ENCODE data around the gene SLC6A6.
"Not testable (repeated sequence)": the region's sequence is repeated elsewhere in the genome, so short reads cannot be mapped to it uniquely, and the experiment has no call there.

The SLC6A6 gene

DNA sequence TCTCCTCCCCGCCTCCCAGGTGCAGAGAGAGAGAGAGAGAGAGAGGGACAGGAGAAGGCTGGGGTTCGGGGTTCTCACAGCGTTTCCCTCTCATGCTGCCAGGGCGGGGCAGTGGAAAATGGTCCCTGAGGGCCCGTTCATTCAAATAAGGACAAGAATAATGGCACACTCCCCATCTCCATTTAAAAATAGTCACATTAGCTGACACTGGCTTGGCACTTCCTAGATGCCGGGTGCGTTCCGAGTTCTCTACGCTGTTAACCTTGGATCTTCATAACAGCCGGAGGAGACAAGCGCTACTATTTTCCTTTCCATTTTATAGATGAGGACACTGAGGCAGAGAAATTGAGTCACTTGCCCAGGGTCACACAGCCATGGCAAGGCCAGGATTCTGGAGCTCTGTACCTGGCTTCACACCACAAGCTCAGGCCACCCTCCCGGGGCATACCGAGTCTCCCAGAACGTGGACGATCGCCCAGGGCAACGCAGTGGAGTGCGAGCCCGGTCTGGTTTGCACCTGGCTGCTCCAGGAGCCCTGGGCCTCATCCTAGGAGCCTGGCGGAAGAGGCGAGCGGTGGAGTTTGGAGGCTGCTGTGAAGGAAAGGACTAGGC, 608 bp upstream of the SLC6A6 start:
- no peak for DNase-seq

DNA sequence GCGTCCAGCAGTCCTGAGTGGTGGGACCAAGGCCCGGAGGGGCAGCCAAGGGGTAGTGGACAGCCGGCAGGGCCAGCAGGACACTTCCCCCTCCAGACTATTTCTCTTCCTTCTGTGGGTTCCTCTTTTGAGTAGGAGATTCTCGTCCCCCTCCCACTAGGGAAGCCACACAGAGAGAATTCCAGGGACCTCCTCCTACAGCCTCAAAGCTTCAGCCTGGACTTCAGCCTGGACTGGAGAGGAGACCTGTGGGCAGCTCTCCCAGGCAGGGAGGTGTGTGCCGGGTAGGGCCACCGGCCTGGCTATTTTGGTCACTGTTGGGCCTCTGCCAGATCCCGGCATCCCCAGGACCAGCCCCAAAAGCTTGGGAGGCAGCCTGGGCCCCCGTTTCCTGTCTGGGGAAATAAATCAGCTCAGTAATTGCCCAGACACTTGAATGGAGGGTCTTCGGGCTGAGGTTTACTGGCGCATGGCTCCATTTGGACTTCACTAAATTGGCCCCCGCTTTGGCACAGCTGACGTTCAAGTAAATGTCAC, 1.3 kb downstream of the SLC6A6 start:
- DNase-seq = no peak

DNA sequence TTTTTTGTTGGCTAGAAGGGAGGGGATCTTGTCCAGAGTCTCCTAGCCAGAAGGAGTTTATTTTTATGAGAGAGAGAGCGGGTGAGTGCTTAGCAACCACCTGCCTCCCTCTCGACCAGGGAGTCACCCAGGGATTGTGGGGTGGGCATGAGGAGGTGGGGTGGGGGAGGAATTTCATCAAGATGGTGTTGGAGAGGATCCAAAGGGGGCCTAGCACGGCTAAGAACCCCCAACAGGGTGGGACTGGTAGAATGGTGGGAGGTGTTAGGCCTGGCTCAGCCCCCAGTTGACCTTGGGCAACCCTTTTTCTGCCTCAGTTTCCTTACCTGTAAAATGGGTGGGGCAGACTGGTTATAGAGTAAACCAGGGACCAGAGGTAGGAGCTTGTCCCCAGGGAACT, 1.8 kb downstream of the SLC6A6 start:
- DNase-seq = no peak

DNA sequence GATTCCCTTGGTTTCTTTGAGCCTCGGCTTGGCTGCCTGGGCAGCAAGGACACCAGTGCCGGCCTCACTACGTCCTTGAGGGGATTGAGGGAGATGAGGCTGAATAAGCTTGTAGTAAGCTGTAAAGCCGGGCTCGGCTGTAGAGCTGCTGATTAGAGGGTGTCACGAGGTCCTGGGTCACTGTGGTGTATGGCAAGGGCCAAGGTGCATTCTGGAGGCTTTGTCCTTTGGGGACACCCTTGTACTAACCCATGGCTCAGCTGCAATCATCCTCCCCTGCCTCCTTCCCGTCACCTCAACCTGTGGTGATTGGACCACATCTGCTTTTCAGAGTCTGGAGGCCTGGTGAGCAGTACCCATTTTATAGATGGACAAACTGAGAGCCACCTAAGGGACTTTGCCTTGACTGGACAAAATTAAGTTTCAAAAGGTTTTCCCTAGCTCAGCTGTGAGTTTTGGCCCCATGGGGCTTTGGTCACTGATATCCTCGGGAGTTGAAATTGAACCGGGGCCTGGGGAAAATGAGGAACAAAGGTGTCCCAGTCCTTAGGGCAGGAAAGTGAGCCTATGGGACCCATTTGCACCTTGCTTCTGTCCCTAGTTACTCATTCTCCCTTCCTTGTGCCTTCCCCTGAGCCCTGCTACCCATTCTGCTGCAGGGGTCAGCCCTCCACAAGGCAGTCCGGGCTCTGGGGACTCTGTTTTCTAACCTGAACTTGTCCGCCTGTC, 2.4 kb downstream of the SLC6A6 start:
- DNase-seq = no peak

DNA sequence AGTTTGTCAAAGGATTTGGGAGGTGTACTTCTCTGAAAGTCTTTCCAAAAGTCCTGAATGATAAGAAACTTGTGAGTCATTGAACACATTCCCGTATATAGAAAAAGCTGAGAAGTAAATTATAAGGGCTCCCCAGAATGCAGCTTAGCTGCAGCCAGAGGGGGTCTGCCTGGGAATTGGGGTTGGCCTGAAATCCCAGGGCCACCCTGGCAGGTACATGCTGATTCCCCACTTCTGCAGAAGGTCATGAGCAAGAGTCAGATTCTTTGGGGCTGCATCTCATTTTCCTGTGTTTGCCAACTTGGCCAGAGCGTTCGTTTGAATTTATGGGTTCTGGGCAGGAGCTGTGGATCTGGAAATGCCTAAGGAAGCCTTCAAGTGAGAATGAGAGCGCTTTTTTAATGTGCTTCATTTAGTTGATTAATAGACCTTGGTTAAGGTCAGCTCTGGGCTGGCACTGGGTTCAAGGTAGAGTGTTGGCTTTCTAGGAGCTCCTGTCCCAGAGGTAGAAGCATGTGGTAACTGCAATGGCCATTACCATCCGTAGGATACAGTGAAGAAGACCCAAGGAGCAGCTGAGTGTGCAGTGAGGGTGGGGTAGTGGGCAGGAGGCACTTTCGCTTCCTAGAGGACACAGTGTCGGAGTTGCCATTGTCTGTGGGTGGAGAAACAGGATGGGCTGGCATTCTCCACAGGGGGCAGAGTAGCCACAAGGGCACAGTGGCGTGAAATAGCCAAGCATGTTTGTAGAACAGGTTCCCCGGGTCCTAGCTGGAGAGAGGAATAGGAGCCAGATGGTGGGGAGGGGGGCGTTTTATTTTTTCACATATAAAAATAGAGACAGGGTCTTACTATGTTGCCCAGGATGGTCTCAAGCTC, 3.2 kb downstream of the SLC6A6 start:
- DNase-seq = no peak

DNA sequence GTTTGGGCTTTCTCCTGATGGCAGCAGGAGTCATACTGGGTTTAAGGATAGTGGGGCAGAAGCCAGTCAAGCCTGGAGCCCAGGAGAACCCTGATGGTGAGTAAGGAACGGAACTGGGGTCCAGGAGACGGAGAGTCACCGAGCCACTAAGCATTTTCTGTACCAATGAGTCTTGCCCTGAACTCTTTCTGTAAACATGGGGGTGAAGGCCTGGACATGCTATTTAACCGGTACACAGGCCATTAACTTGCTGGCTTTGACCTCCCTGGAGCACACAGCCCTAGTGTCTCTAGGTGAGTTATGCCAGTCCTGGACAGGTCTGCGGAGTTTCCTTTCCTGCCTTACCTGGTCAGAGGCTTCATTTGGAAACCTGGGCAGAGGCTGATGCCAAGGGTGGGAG, 3.9 kb downstream of the SLC6A6 start:
- no peak for DNase-seq

DNA sequence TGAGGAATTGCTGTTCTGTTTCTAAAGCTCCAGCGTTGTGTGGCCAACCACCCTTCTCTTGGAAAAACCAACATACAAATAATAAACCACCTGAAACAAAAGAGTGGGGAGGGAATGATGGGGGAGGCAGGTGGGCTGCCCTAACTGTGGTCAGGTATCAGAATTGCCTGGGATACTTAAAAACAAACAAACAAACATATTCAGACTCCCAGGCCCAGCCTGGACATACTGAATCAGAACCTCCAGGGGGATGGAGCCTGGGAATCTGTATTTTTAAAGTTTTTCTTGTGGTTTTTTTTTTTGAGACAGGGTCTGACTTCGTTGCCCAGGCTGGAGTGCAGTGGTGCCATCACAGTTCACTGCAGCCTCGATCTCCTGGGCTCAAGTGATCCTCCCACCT, 4.4 kb downstream of the SLC6A6 start:
- no peak for DNase-seq

DNA sequence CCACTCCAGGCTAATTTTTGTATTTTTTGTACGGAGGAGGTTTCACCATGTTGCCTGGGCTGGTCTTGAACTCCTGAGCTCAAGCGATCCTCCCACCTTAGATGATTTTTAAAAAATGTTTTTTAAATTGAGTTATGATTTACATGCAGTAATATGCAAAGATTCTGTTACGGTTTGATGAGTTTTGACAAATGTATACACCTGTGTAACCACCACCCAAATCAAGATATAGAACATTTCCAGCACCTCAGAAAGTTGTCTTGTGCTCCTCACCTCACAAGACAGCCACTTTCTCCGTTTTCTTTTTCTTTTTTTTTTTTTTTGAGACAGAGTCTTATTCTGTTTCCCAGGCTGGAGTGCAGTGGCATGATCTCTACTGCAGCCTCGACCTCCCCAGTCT, 4.8 kb downstream of the SLC6A6 start:
- DNase-seq = no peak

DNA sequence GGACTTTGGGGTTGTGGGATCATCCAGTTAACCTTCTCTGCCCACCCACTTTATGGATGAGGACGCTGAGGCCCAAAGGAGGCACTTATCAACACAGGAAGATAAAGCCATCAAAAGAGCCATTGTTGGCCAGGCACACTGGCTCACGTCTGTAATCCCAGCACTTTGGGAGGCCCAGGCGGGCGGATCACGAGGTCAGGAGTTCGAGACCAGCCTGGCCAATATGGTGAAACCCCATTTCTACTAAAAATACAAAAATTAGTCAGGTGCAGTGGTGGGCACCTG, 7.3 kb downstream of the SLC6A6 start:
- not testable (repeated sequence) for DNase-seq

DNA sequence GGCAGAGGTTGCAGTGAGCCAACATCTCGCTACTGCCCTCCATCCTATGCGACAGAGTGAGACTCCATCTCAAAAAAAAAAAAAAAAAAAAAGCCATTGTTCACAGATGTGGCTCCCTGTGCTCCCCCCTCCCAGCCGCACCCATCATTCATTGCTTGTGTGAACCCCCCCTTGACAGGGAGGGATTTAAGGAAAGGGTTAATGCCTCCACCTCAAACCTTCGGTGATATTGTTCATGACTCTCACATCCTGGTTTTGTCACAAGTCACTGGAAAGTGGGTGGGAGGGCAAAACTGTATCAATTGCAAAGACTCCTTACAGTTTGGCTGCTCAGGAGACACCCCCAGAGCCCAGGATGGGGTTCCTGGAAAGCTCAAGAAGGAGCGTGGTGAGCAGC, 7.7 kb downstream of the SLC6A6 start:
- DNase-seq = no peak

DNA sequence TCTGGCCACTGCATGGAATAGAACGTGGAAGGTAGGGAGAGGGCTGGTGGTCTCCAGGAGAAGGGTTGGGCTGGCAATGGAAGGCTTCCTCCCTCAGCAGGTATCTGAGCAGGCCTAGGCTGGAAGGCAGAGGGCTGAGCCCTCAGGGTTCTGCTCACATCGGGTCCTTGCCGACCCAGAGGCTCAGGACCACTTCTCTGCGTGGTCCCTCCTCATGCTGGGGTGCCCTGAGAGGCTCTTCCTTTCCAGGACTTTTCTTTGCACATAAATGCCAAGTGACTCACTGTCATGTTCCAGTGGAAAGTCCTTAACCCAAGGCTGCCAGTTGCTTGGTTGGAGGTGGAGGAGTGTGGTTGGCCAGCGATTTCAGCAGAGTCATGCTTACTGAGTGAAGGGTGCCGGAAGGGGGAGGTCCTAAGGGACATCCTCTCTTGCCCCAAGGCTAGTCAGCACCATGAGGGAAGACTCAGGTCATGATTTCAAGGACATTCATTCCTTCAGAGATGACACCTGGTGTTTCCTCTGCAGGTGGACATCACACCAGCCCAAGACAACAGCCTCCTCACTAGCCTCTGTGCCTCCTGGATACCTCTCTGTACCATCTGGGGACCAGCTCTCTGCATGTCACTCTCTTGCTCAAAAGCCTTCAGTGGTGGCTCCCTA, 8.2 kb downstream of the SLC6A6 start:
- DNase-seq = peak in 1 of 2 experiments; percentile 31

DNA sequence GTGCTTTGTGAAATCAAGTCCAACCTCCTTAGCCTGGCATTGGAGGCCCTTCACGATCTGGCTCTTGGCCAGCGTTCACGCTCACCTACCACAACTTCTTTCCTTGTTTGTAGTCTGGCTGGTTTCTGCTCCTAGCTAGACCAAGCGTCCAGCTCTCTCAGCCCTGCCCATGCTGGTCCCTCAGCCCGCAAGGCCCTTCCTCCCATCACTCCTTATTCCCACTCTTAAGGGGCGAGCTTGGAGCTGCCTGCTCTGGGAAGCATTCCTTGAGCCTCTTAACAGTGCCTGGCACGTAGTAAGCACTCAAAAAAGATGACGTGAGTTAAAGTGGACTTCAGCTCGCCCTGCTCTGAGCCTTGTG, 8.7 kb downstream of the SLC6A6 start:
- DNase-seq = no peak

DNA sequence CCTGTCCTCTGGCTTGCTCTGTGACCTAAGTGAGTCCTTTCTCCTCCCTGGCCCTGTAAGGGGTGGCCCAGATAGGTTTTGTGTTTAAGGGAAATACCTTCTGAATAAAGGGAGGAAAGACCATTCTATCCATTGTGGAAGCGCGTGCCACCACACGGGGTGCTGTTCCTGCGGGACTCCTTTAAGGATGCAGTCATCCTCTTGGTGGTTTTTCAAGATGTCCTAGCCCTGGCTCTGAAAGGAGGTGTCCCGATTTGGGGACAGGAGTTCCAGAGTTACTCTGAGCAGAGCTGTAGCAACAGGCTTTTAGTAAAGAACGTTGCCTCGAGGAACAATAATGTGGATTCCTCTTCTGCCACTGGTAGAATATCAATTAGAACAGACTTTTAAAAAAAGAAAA, 9.6 kb downstream of the SLC6A6 start:
- DNase-seq = no peak

DNA sequence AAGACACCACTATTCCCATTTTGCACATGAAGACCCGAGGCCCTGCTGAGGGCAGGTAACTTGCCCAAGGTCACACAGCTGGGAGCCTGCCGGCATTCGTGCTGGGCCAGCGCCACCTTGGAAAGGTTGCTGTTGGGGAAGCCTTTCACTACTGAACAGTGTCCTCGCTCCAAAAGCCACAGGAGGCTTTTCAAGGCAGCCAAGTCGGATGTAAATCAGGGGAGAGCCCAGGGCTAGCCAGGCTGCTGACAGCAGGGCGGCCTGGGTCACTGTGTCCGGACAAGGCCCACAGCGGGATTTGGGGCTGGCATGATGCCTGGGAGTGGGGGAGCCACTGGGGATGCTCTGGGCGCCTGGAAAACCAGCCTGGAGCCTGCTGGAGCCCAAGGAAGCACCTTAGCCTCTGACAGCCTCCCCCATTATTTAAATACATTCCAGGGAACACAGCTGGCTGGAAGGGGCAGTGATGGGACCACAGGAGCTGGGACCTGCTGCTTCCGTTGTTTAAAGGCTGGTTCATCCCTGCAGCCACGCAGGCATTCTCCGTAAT, 10.5 kb downstream of the SLC6A6 start:
- no peak for DNase-seq

DNA sequence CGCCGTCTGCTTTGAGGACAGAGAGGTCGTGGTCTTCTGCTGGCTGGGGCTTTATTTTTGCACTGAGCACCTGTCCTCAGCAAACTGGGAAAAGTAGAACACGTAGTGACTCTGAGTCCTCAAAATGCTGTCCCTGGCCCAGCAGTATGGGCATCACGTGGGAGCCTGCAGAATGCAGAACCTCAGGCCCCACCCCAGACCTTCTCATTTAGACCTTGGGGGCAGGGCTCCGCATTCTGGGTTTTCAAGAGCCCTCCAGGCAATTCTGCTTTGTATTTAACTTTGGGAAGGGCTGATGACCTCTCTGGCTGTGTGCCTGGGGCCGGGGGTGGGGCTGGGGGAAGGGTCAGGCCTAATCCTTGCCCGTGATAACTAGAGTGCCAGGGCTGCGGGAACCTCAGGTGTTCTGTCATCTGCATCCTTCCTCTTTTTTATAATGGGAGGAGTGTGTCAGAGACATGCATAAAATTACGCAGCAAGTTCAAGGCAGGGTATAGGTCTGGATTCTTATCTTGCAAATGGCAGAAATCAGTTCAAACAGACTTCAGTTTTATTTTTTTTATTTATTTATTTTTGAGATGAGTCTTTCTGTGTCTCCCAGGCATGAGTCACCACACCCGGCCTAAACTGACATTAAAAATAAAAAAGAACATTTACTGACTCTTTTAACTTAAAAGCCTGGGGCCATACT, 11.1 kb downstream of the SLC6A6 start:
- DNase-seq = no peak

DNA sequence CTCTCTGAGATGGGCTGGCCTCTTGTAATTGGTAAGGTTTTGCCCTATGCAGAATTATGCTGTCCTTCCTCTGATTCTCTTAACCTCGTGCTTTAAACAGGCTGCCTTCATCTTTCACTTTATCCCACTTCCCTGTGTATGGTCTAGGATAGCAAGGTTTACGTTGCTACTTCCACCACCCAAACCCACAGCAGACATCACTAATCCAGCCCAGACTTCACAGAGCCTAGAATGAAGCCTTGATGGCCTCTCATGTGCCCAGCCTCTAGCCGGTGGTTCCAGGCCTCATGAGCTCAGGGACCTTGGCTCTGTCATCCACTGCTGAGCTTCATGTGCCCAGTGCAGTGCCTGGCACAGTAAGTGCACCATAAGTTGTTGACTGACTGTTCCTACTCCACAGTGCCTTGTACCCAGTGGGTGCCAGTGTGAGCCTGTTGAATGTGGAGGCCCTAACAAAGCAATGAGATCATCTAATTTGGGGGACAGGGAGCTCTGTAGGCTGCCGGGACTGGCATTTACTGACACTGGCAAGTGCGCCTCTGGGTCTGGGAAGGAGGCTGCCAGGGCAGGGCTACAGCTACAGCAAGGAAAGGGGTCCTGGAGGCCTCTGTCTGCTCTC, 12.5 kb downstream of the SLC6A6 start:
- DNase-seq = no peak

DNA sequence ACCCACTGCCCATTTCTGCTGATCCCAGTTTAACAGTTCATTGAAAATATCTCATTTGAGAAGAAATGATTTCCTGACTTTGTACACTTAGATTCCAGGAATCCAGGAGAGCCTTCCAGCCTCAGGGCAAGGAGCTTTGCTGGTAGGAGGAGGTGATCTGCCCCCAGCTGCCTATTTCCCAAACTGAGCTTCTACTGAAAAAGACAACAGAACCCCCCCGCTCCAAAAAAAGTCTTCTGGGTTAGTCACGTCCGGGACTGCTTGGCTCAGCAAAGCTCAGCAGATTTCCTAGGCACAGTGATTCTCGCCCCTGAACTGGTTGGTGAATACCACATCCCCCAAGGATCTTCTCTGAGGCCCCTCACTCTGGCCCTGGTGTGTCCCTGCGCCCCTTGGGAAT, 13.1 kb downstream of the SLC6A6 start:
- DNase-seq = no peak

DNA sequence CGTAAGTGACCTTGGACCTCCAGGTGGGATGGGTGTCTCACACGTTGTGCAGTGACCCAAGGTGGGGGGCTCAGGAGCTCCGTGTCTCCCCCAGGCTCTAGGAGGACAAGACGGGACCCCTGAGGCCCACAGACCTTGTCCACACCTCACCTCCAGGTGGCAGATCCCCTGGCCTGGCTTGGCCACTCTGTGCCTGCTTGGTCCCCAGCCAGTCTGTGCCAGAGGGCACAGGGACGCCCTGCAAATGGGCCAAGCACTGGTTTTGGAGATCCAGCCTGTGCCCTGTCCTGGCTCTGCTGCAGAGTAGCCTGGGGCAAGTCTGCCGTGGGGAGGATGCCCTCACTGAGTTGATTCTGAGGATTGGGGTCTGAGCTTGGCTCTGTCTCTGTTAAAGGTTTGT, 14.0 kb downstream of the SLC6A6 start:
- no peak for DNase-seq

DNA sequence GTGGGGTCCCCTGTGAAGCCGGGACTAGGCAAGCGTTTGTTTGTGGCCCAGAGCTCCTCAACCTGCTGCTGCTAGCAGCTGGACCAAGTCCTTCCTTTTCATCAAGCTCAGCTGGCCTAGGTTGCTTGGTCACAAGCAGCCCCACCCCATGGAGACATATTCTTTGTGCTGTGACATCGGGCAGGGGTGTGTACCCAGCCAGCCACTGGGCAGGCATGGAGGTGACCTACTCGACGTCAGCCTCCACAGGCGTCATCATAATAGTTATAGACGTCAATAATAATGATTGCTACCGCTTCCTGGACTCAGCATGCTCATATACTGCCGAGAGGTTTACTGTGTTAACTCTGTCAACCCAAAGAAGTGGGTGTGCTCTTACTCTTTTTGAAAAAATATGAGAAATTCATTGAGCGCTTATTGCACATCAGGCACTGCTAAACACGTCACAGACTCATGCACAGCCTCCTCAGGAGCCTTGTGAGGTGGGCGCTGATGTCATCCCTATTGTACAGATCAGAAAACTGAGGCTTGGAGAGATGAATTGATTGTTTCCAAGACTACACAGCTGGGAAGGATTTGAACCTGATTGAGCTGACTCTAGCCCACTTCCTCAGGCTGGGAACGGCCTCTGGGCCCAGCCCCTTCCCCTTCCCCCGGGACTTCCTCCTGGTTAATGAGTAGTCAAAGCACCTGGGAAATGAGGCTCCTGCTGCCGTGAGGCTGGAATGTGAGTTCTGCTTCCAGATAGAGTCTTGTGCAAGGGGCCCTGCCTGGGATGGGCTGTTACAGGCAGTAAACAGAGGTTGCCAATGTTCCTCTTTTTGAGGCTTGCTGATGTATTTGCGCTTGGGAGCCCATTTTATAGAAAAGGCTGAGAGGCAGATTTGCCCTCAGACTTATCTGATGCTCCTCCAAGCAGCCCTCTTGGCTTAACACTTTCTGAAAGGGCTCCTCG, 16.2 kb downstream of the SLC6A6 start:
- DNase-seq = no peak

DNA sequence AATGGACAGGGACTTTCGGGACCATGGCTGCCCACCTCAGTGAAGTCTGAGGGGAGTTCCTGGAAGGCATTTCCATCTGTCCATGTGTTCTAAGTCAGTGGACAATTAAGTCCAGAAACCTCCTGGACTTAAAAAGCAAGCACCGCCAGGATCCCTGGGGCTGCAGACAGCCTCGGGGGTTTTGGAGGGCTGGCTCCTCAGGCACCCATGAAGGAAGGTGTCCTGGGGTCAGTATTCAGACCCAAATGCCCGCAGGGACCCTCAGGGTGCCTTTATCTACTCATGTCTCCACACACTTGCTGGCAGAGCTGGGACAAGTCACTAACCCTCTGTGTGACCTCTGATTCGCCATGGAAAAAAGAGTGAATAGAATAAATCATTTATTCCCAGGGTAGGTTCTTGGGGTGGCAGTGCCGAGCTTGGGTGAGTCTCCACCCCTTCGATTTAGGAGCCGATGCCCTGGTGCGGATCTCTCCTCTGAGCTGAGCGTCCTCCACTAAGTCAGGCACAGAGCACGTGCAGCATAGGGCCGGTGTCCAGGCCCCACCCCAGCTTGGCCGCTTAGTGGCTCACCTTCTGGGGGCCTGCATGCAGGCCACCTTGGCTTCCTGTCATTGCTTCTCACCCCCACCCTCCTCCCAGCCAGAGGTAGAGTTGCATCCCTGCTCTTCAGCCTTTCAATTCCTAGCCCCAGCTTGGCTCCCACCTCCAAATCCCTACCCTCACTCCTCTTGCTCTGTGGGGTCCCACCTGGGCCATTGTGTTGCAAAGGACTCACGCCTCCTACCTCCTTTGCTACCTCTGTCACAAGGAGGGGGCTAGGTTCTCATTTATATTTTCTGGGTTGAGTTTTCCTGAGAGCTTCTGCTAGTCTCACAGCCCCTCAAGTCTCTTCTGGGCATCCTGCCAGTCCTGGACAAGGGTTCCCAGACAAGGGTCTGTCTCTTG, 19.9 kb downstream of the SLC6A6 start:
- no peak for DNase-seq
